AG04449 (cell line): Measurements from ENCODE around the gene HEATR5B.
"Not testable (repeated sequence)": the region's sequence is repeated elsewhere in the genome, so short reads cannot be mapped to it uniquely, and the experiment has no call there.

Source experiments
- CTCF ChIA-PET: fragments of 350-600 bp; formaldehyde crosslinking; extraction: SDS; loops from one replicate; lab custom pipeline; 2021; ENCODE audit warnings: antibody characterized with exemption; lab: Yijun Ruan, JAX
- POLR2A ChIA-PET: fragments of 400-600, 350-600 bp; formaldehyde crosslinking; extraction: SDS; loops from one replicate; lab custom pipeline; 2020; ENCODE audit warnings: antibody characterized with exemption, inconsistent platforms; lab: Yijun Ruan, JAX
- DNase-seq: peaks from one replicate; pipeline ENCODE4 v3.0.0-alpha.2; 2010; ENCODE audit warnings: low read depth, low spot score
- H3K4me3 ChIP-seq: 2 replicates; pipeline ENCODE4 v1.5.1; 2011; ENCODE audit warnings: low read depth, mild to moderate bottlenecking, control low read depth, low read length
- TF ChIP-seq, protein P1 (sequence below): IDR thresholded peaks from one replicate; pipeline ENCODE4 v1.5.1; 2011; ENCODE audit warnings: mild to moderate bottlenecking, moderate library complexity, low read length, control low read depth, inconsistent platforms; ENCODE audit not compliant: insufficient read depth; ENCODE audit errors: missing control alignments

The HEATR5B gene

DNA sequence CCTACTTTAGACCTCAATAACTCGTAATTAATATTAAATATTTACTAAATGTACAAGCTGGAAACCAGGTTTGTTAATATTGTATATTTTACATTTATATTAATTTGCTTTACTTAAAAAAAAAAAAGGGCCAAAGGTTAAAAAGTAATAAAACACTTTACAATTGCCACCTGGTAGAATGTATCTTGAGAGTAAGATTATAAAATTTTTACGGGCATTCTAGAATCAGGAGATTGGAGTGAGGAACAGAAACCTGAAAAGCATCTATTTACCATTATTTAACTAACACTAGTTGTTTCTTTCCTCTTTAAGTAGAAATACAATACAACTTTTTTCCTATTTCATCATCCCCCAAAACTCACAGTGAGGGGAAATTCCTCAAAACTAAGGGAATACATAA, 102.3 kb downstream of the HEATR5B start:
- CTCF ChIA-PET, result interaction anchor here (1.3 kb wide), 1 partner anchor 13 kb away, joined by 4 read pairs; no protein-coding TSS in a partner anchor
- POLR2A ChIA-PET, result no interaction called here
- TF ChIP-seq, protein P1, sequence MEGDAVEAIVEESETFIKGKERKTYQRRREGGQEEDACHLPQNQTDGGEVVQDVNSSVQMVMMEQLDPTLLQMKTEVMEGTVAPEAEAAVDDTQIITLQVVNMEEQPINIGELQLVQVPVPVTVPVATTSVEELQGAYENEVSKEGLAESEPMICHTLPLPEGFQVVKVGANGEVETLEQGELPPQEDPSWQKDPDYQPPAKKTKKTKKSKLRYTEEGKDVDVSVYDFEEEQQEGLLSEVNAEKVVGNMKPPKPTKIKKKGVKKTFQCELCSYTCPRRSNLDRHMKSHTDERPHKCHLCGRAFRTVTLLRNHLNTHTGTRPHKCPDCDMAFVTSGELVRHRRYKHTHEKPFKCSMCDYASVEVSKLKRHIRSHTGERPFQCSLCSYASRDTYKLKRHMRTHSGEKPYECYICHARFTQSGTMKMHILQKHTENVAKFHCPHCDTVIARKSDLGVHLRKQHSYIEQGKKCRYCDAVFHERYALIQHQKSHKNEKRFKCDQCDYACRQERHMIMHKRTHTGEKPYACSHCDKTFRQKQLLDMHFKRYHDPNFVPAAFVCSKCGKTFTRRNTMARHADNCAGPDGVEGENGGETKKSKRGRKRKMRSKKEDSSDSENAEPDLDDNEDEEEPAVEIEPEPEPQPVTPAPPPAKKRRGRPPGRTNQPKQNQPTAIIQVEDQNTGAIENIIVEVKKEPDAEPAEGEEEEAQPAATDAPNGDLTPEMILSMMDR, result no peak

GRCh38 chr2:36979007-36979406, 105.2 kb downstream of the HEATR5B start:
- POLR2A ChIA-PET, DNase-seq, H3K4me3 ChIP-seq: not testable (repeated sequence)
- CTCF ChIA-PET, result interaction anchor here (1.2 kb wide), 1 partner anchor 13 kb away, joined by 3 read pairs; the partner anchor contains the start of gene STRN

More for the DNA sequence above, 102.3 kb downstream of the HEATR5B start:
- DNase-seq, result no peak
- no peak overlapping the region for H3K4me3 ChIP-seq

- no peak for DNase-seq
- POLR2A ChIA-PET, result no interaction called here
- CTCF ChIA-PET, result interaction anchor here (1.3 kb wide), 1 partner anchor 37 kb away, joined by 5 read pairs; no protein-coding TSS in a partner anchor
- TF ChIP-seq, protein P1, result no peak
- no peak overlapping the region for H3K4me3 ChIP-seq
Observed at GRCh38 chr2:36976065-36976464, 108.1 kb downstream of the HEATR5B start.

DNA sequence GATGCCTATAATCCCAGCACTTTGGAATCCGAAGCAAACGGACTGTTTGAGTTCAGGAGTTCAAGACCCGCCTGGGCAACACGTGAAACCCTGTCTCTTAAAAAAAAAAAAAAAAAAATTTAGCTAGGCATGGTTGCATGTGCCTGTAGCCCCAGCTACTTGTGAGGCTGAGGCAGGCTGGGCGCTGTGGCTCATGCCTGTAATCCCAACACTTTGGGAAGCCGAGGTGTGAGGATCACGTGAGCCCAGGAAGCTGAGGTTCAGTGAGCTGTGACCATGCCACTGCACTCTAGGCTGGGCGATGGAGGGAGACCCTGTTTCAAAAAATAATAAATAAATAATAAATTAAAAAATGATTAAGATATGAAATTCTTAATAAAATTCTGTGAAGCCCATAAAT, 108.9 kb downstream of the HEATR5B start:
- no peak overlapping the region for H3K4me3 ChIP-seq
- TF ChIP-seq, protein P1, result no peak
- POLR2A ChIA-PET, result no interaction called here
- CTCF ChIA-PET, result interaction anchor here (1.3 kb wide), 1 partner anchor 38 kb away, joined by 5 read pairs; no protein-coding TSS in a partner anchor
- DNase-seq, result no peak

DNA sequence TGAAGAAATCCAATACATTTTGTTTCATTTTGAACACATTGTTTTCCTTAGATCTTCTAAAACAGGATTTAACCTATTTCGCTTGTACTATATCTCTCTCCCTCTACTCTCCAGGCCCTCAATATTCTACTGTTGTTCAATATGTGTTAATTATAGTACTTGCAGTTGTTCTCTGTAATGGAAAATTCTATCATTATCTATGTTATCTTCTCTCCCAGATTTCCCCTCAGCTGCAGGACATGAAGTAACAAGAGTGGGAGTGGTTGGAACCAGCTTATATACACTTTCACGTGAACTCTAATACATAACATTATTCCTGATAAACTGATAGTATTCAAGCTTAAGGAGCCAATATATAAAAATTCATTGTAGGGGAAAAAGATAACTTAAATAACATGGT, 110.9 kb downstream of the HEATR5B start:
- TF ChIP-seq, protein P1, result no peak
- ChIA-PET POLR2A (no interaction called here), CTCF (no interaction called here)

GRCh38 chr2:36971990-36972389, 112.2 kb downstream of the HEATR5B start:
- POLR2A ChIA-PET, result no interaction called here
- no peak overlapping the region for H3K4me3 ChIP-seq
- CTCF ChIA-PET, result no interaction called here
- TF ChIP-seq, protein P1, result no peak
- no peak for DNase-seq

More for the DNA sequence above, 110.9 kb downstream of the HEATR5B start:
- H3K4me3 ChIP-seq, result no peak overlapping the region
- no peak for DNase-seq
